Occipital lobe (tissue), 3 donors: ENCODE data around the gene ZNF790. TPM values are rescaled to one million over a fixed set of nuclear protein-coding genes. Genes with fewer than 3 reads are reported as not detected.
A peak's percentile ranks its signal among the peaks of the same experiment; 100 is the strongest.

Experiments used
- DNase-seq: peaks from one replicate; lab custom pipeline; 2025; lab: John Stamatoyannopoulos, UW
- small RNA-seq: library from RNA; depleted of rRNA; stranded (forward); fragments of <200 nt; gene quantifications from one replicate; pipeline ENCODE3, GENCODE V24; 2014
- total RNA-seq: library from RNA; depleted of rRNA; stranded (reverse); fragments of >200 nt; gene quantifications from one replicate; pipeline ENCODE4 v1.2.3, GENCODE V29; 2014

ZNF790 gene
- total RNA-seq, 1 donor from 2014 or later = 26.4 TPM

DNA sequence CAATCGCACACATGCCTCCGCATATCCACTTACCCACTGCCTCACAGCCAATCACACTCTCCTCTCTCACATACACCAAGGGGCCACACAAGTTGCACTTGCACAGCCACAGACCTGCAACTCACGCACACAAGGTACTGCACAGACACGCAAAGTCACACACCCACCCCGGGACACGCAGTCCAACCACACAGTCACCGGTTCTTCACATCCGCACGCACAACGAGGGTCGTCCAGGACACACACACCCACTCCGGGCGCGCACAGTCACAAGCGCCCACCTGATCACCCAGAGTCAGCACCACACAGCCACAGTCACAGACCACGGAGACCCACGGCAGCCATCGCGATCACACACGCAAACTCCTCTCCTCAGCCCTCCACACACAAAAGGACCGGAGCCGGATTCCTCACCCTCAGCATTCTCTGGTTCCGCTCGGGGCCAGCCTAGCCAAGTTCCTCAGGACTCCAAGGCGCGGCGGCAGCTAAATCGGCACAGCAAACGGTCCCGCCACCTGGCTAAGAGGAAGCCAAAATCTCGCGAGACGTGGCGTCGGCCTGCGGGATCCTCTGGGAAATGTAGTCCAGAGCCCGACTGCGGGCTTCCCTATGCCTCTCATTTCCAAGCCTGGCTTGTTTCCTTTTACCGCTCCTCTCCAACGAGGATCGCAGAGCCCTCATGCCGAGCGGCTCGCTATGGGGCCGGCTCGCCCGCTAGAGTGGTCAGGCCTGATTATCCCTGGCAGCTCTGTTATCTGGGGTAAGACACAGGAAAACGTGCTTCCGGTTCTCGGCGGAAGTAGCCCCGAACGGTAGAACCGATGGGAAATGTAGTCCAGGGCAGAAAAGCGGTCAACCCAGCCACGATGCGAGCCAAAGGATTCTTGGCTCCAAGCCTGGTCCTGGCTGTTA is 65.6 kb downstream of the ZNF790 start, which contains the start of gene ZNF850:
Gene ZNF850 (minus strand): TSS at position 497 of the 912 bp plus-strand sequence. CDS start 10,201 bp downstream, outside the sequence.
- DNase-seq = peak; percentile 96

DNA sequence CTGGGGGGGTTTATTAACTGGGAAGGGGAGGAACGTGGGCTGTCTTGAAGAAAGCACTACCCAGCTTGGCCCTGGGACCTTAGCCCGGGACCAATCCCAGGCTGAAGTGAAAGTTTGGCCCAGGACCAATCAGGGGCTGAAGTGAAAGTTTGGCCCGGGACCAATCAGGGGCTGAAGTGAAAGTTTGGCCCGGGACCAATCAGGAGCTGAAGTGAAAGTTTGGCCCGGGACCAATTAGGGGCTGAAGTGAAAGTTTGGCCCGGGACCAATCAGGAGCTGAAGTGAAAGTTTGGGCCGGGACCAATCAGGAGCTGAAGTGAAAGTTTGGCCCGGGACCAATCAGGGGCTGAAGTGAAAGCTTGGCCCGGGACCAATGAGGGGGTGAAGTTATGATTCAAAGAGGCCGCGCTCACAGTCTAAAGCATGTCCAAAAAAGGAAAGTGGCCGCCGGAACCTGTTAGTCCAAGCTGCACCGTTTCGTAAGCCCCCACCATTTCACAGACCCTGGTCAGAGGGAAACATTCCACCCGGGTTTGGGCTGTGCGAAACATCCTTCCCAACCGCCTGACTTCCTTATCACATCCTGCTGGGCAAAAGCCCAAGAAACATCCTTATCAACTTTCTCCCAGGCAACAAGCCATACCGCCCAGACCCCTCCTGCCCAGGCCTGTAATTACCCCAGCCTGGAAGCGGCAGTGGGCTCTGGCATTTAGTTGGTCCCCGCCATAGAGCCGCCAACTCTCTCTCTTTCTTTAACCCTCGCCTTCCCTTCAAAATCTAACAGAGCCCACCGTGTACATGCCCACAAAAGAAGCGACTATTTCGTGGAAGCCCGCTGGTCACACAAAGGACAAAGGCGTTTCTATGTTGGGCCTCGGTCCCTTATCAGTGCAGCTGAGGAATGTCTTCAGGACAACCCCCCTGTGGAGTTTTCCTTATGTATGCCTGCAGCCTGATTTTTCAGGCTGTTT is 66.6 kb downstream of the ZNF790 start:
- no peak for DNase-seq

Small RNA genes within 50 kb of the gene (small RNA-seq; reads per million reads assigned to genes)
- gene RF00019 = not detected

Other genes starting within 250 kb of the ZNF790 start
- 110 TPM for gene ZNF382, start 233.1 kb downstream of the ZNF790 start, total RNA-seq
- gene ZNF461, start 171.6 kb downstream of the ZNF790 start, total RNA-seq = 45.9 TPM
- gene ZNF567, start 150.8 kb downstream of the ZNF790 start, total RNA-seq = 19.2 TPM
- 7.5 TPM for gene ZNF850, start 65.6 kb downstream of the ZNF790 start, total RNA-seq
- gene ZNF345, start 12.5 kb upstream of the ZNF790 start, total RNA-seq = 17.8 TPM
- 8.7 TPM for gene ZNF829, start 77.9 kb upstream of the ZNF790 start, total RNA-seq
- 39.8 TPM for gene ZNF568, start 77.9 kb upstream of the ZNF790 start, total RNA-seq
- gene ZNF420, start 240.0 kb upstream of the ZNF790 start, total RNA-seq = 47.3 TPM